Fibroblast of skin of abdomen (primary cell): ENCODE data around the gene TRIM17.
A peak's percentile ranks its signal among the peaks of the same experiment; 100 is the strongest.

Experiments
- DNase-seq: peaks from one replicate; pipeline ENCODE4 v3.0.0-alpha.2; 2013

TRIM17 gene

DNA sequence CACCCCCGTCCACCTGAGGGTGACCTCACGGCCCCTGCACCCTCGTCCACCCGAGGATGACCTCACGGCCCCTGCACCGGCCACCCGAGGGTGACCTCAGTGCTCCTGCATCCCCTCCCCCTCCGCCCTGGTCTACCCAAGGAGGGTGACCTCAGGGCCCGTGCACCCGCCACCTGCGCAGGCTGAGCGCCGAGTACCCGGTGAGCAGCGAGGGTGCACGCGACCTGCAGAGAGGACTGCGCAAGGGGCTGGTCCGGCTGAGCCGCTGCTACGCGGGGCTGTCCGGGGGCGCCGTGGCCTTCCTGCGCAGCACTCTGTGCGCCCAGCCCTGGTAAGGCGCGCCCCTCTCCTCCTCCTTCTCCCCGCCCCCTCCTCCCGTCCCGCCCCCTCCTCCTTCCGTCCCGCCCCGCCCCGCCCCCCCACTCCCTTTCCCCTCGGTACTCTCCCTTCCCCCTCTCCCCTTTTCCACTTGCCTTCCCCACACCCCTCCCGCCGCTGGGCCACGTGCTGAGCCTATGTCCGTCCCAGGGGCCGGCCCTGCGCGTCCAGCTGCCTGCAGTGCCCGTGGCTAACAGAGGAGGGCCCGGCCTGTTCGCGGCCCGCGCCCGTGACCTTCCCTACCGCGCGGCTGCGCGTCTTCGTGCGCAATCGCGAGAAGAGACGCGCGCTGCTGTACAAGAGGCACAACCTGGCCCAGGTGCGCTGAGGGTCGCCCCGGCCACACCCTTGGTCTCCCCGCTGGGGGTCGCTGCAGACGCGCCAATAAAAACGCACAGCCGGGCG, 38.4 kb downstream of the TRIM17 start:
- peak; percentile 69 for DNase-seq

GRCh38 chr1:228377664-228378089, 39.0 kb downstream of the TRIM17 start:
- DNase-seq = no peak

DNA sequence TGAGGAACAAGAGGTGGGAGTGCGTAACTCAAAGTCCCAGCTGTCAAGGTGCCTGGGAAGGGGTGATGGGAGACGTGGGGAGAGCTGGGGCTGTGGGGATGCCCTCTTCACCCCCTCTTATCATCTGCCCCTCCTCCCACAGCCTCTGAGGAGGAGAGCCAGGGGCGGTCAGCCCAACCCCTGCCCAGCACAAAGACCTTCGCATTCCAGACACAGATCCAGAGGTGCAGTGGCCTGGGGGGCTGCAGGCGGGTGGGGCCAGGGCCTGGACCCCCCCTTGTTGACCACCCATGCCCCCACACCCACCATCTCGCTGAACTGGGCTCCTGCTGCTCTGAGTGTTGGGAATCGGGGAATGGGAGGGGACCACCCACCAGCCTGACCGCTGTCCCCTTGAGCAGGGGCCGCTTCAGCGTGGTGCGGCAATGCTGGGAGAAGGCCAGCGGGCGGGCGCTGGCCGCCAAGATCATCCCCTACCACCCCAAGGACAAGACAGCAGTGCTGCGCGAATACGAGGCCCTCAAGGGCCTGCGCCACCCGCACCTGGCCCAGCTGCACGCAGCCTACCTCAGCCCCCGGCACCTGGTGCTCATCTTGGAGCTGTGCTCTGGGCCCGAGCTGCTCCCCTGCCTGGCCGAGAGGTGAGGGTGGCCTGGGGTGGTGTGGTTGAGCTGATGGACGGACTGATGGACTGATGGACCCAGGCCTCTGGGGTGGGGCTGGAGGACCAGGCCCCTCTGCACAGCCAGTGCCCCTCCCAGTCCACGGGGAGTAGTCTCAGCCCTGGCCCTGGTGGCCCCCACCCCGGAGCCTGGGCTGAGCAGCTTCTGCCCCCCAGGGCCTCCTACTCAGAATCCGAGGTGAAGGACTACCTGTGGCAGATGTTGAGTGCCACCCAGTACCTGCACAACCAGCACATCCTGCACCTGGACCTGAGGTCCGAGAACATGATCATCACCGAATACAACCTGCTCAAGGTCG, 39.7 kb downstream of the TRIM17 start:
- DNase-seq = no peak

- no peak for DNase-seq
Measured at GRCh38 chr1:228376262-228376628, 40.4 kb downstream of the TRIM17 start.

- DNase-seq = no peak
Measured at GRCh38 chr1:228375578-228376261, 40.9 kb downstream of the TRIM17 start.

- peak; percentile 46 for DNase-seq
Measured at GRCh38 chr1:228374711-228375577, 41.7 kb downstream of the TRIM17 start.

GRCh38 chr1:228373681-228374571, 42.7 kb downstream of the TRIM17 start:
- no peak for DNase-seq

GRCh38 chr1:228373004-228373680, 43.5 kb downstream of the TRIM17 start:
- no peak for DNase-seq

DNA sequence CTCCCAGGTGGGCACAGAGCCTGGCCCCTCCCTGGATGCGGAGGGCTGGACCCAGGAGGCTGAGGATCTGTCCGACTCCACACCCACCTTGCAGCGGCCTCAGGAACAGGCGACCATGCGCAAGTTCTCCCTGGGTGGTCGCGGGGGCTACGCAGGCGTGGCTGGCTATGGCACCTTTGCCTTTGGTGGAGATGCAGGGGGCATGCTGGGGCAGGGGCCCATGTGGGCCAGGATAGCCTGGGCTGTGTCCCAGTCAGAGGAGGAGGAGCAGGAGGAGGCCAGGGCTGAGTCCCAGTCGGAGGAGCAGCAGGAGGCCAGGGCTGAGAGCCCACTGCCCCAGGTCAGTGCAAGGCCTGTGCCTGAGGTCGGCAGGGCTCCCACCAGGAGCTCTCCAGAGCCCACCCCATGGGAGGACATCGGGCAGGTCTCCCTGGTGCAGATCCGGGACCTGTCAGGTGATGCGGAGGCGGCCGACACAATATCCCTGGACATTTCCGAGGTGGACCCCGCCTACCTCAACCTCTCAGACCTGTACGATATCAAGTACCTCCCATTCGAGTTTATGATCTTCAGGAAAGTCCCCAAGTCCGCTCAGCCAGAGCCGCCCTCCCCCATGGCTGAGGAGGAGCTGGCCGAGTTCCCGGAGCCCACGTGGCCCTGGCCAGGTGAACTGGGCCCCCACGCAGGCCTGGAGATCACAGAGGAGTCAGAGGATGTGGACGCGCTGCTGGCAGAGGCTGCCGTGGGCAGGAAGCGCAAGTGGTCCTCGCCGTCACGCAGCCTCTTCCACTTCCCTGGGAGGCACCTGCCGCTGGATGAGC, 44.3 kb downstream of the TRIM17 start:
- DNase-seq = no peak

DNA sequence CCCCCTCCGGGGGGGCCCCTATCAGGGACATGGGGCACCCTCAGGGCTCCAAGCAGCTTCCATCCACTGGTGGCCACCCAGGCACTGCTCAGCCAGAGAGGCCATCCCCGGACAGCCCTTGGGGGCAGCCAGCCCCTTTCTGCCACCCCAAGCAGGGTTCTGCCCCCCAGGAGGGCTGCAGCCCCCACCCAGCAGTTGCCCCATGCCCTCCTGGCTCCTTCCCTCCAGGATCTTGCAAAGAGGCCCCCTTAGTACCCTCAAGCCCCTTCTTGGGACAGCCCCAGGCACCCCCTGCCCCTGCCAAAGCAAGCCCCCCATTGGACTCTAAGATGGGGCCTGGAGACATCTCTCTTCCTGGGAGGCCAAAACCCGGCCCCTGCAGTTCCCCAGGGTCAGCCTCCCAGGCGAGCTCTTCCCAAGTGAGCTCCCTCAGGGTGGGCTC, 44.9 kb downstream of the TRIM17 start:
- DNase-seq = no peak

GRCh38 chr1:228370941-228371740, 45.5 kb downstream of the TRIM17 start:
- no peak for DNase-seq

GRCh38 chr1:228370439-228370940, 46.2 kb downstream of the TRIM17 start:
- DNase-seq = no peak

DNA sequence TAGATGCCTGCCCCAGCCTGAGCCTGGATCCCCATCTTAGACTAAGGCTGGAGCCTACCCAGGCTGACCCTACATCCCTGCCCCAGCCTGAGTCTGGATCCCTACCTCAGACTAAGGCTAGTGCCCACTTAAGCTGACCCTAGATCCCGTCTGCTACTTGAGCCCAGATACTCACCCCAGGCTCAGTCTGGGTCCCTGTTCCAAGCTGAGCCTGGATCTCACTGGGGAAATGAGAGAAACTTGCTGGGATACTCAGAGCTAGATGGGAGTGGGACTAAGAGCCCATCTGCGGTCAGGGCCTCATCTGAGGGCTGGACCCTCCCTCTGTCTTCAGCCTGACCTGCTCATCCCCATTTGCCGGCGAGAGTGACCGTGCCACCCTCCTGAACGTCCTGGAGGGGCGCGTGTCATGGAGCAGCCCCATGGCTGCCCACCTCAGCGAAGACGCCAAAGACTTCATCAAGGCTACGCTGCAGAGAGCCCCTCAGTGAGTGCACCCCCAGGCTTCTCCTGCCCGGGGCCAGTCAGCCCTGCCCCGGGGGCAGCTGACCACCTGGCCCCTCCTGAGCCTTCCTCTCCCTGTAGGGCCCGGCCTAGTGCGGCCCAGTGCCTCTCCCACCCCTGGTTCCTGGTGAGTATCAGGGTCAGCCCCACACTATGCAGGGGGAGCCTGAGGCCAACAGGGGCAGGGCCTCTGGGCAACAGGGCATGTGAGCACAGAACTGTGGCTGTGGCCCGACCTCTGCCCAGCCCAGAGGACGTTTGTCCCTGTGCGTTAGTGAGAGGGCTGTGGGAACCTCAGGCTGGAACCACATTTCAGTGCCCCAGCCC, 46.8 kb downstream of the TRIM17 start:
- no peak for DNase-seq

- DNase-seq = no peak
Measured at GRCh38 chr1:228368801-228369607, 47.7 kb downstream of the TRIM17 start.

DNA sequence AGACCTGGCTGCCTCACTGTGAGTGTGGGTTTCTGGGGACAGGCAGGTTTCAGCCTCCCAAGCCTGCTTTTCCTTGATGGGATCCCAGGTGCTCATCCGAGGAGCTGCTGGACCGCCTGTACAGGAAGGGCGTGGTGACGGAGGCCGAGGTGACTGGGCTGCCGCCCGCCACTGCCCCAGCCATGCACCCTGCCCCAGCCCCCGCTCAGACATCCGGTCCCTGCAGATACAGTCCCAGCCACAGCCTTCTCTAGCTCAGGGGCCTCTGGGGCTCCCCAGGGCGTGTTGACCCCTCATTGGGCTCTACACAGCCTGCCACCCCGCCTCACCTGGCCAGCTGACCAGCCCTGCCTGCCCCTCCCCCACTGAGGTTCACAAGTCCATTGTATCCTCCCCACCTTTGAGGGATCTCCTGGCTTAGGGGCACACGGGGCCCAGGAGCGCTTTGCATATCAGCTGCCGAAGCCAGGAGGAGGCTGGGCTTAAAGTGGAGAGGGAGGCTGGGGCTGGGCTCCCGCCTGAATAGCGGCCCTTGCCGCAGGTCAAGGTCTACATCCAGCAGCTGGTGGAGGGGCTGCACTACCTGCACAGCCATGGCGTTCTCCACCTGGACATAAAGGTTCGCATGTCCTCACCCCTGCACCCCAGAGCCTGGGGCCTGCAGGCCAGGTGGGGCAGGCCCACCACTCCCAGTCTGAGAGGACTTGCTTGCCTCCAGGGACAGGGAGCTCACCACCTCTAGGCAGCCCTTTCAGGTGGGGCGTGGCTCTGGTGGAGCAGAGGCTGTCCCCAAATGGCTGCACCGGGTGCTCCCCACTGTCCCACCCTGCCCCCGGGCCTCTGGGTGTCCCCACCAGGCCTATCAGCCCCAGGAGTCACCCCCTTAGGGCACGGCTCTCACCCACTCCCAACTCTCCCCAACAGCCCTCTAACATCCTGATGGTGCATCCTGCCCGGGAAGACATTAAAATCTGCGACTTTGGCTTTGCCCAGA, 48.6 kb downstream of the TRIM17 start:
- no peak for DNase-seq
